B cell (primary cell): ENCODE data around the gene C1orf174. TPM values are rescaled to one million over a fixed set of nuclear protein-coding genes. Genes with fewer than 3 reads are reported as not detected.

Source experiments
- ATAC-seq: fragments of 200-7000 bp; cut with Tn5 transposase; one replicate; pipeline ENCODE4 v1.10.0; 2021; ENCODE audit warnings: low read depth, mild to moderate bottlenecking, moderate number of reproducible peaks, moderate library complexity
- CTCF ChIA-PET: fragments of 350-600 bp; sonication (Branson Sonifier 250); formaldehyde crosslinking; loops from one replicate; lab custom pipeline; 2021; ENCODE audit warnings: antibody characterized with exemption, inconsistent platforms; lab: Charles Lee
- POLR2A ChIA-PET: fragments of 350-600 bp; sonication (Branson Sonifier 250); formaldehyde crosslinking; loops from one replicate; lab custom pipeline; 2021; ENCODE audit warnings: antibody characterized with exemption; lab: Charles Lee
- DNase-seq: peaks from one replicate; pipeline ENCODE4 v3.0.0; 2013
- H2AFZ ChIP-seq: 2 replicates; pipeline ENCODE4 v1.6.1; 2012; ENCODE audit warnings: mild to moderate bottlenecking, low read depth, low read length; ENCODE audit not compliant: insufficient read depth, poor library complexity, severe bottlenecking
- H3K27ac ChIP-seq, 2 donors: 1 replicate in 1 of 2; 2 replicates in 1 of 2; pipeline ENCODE4 v1.5.1; 2012 to 2013; ENCODE audit warnings: low read length in 2 of 2, mild to moderate bottlenecking in 2 of 2, moderate library complexity in 1 of 2
- H3K27me3 ChIP-seq, 4 experiments: fragments of 200-600 bp in 1 of 4; sonication (generic) in 1 of 4; replicated peaks in 1 of 4; 1 replicate in 2 of 4; 2 replicates in 2 of 4; pipeline versions ENCODE4 v1.6.1 to v1.7.0; 2013 to 2016; ENCODE audit warnings: low read length in 3 of 4, mild to moderate bottlenecking in 2 of 4, mixed read lengths in 1 of 4, moderate library complexity in 1 of 4; ENCODE audit not compliant: insufficient read depth in 4 of 4, control insufficient read depth in 3 of 4; ENCODE audit errors: control extremely low read depth in 1 of 4
- H3K36me3 ChIP-seq, 2 experiments: replicated peaks in 1 of 2; 1 replicate in 1 of 2; 2 replicates in 1 of 2; pipeline versions ENCODE4 v1.6.1 to v1.7.1; 2013; ENCODE audit warnings: low read length in 1 of 2; ENCODE audit not compliant: insufficient read depth in 2 of 2, control insufficient read depth in 1 of 2; ENCODE audit errors: control extremely low read depth in 1 of 2, extremely low read depth in 1 of 2
- H3K4me1 ChIP-seq, 2 donors: fragments of 200-600 bp in 1 of 2; sonication (generic) in 1 of 2; 1 replicate in 1 of 2; 2 replicates in 1 of 2; pipeline versions ENCODE4 v1.5.1 to v1.6.1; 2013 to 2017; ENCODE audit warnings: low read length in 2 of 2; ENCODE audit not compliant: control insufficient read depth in 2 of 2, insufficient read depth in 2 of 2
- H3K4me2 ChIP-seq: replicated peaks from 2 replicates; pipeline ENCODE3; 2012; ENCODE audit warnings: mild to moderate bottlenecking, low read depth, low read length; ENCODE audit not compliant: poor library complexity, severe bottlenecking
- H3K4me3 ChIP-seq, 5 experiments: fragments of 200-600 bp in 1 of 5; sonication (generic) in 1 of 5; 1 replicate in 3 of 5; 2 replicates in 2 of 5; pipeline versions ENCODE4 v1.5.1 to v1.7.0; 2011 to 2016; ENCODE audit warnings: low read length in 4 of 5, mild to moderate bottlenecking in 4 of 5, low read depth in 2 of 5, control low read depth in 1 of 5, moderate library complexity in 1 of 5; ENCODE audit not compliant: insufficient read depth in 1 of 5; ENCODE audit errors: control extremely low read depth in 1 of 5, extremely low read depth in 1 of 5
- H3K79me2 ChIP-seq: fragments of 200-600 bp; sonication (generic); one replicate; pipeline ENCODE4 v1.6.0; 2016; ENCODE audit warnings: low read length; ENCODE audit not compliant: control insufficient read depth, insufficient read depth
- H3K9ac ChIP-seq: fragments of 200-600 bp; sonication (generic); 2 replicates; pipeline ENCODE4 v1.6.1; 2017; ENCODE audit warnings: mild to moderate bottlenecking, low read length, moderate library complexity
- H3K9me3 ChIP-seq, 3 donors: one replicate each; pipeline versions ENCODE4 v1.6.1 to v1.7.1; 2013; ENCODE audit warnings: low read length in 2 of 3; ENCODE audit not compliant: control insufficient read depth in 2 of 3, insufficient read depth in 1 of 3; ENCODE audit errors: control extremely low read depth in 1 of 3
- H4K20me1 ChIP-seq: 2 replicates; pipeline ENCODE4 v1.6.0; 2012; ENCODE audit warnings: mild to moderate bottlenecking, low read length; ENCODE audit not compliant: insufficient read depth, control insufficient read depth, poor library complexity, severe bottlenecking
- H3K27ac Mint-ChIP-seq: one replicate; pipeline ENCODE4 v1.8.0; 2021; ENCODE audit warnings: mixed read lengths
- H3K27me3 Mint-ChIP-seq: one replicate; pipeline ENCODE4 v1.8.0; 2021; ENCODE audit warnings: mixed read lengths
- H3K4me1 Mint-ChIP-seq: one replicate; pipeline ENCODE4 v1.8.0; 2021; ENCODE audit warnings: mixed read lengths
- H3K4me3 Mint-ChIP-seq: one replicate; pipeline ENCODE4 v1.8.0; 2021; ENCODE audit warnings: mixed read lengths
- H3K9me3 Mint-ChIP-seq: one replicate; pipeline ENCODE4 v1.8.0; 2022; ENCODE audit warnings: mixed read lengths; ENCODE audit not compliant: insufficient read depth
- EZH2 ChIP-seq: IDR thresholded peaks from 2 replicates; pipeline ENCODE4 v1.6.1; 2012; ENCODE audit warnings: borderline replicate concordance, low read depth, mild to moderate bottlenecking, moderate library complexity, low read length; ENCODE audit not compliant: insufficient read depth, poor library complexity, severe bottlenecking
- WGBS: methylation state at CpG from one replicate; pipeline ENCODE4 v1.1.5; 2013; ENCODE audit warnings: missing lambda C conversion rate; ENCODE audit not compliant: insufficient coverage; 5-methylcytosine and 5-hydroxymethylcytosine counted together
- intact Hi-C: fragments of 100-400 bp; cut with micrococcal nuclease; formaldehyde crosslinking; loops from one replicate; pipeline ENCODE4 v1.10.0; 2022
- polyA plus RNA-seq: library from polyadenylated mRNA; depleted of rRNA; stranded (reverse); fragments of >200 nt; gene quantifications from 2 replicates; pipeline ENCODE4 v1.2.3, GENCODE V29; 2012
- total RNA-seq, 2 donors: library from RNA; stranded (reverse); fragments of 120-200 nt in 1 of 2; gene quantifications; 1 replicate in 1 of 2; 2 replicates in 1 of 2; pipeline versions ENCODE4 v1.2.3 to v1.2.4, GENCODE V29; 2013 to 2022
- TF ChIP-seq, protein P1 (sequence below): fragments of 200-600 bp; IDR thresholded peaks from one replicate; pipeline ENCODE4 v1.8.0; 2022; ENCODE audit warnings: antibody characterized with exemption, mild to moderate bottlenecking

Gene C1orf174
- total and polyA plus RNA-seq, 2 donors (not counting 1 experiment from before 2014, with no cell fraction given): 33.2 to 49.8 TPM

- Mint-ChIP-seq H3K4me1 (no peaks in the 10 kb centered on the region), H3K27ac (no peak overlapping the region), H3K4me3 (no peak overlapping the region), H3K27me3 (no peaks in the 10 kb centered on the region), H3K9me3 (peaks cover 2% of the 10 kb centered on the region)
- 82% methylated on average over 8 of the region's 8 CpGs for WGBS
- Histone ChIP-seq H3K9me3 (no peaks in the 10 kb centered on the region), H3K79me2 (no peaks in the 10 kb centered on the region), H3K4me3 (no peak overlapping the region), H4K20me1 (no peaks in the 10 kb centered on the region), H3K36me3 (no peaks in the 10 kb centered on the region), H3K4me1 (no peaks in the 10 kb centered on the region), H2AFZ (no peak overlapping the region), H3K9ac (no peak overlapping the region), H3K27ac (no peak overlapping the region), H3K4me2 (no peak overlapping the region), H3K27me3 (no peaks in the 10 kb centered on the region)
- TF ChIP-seq, protein P1, sequence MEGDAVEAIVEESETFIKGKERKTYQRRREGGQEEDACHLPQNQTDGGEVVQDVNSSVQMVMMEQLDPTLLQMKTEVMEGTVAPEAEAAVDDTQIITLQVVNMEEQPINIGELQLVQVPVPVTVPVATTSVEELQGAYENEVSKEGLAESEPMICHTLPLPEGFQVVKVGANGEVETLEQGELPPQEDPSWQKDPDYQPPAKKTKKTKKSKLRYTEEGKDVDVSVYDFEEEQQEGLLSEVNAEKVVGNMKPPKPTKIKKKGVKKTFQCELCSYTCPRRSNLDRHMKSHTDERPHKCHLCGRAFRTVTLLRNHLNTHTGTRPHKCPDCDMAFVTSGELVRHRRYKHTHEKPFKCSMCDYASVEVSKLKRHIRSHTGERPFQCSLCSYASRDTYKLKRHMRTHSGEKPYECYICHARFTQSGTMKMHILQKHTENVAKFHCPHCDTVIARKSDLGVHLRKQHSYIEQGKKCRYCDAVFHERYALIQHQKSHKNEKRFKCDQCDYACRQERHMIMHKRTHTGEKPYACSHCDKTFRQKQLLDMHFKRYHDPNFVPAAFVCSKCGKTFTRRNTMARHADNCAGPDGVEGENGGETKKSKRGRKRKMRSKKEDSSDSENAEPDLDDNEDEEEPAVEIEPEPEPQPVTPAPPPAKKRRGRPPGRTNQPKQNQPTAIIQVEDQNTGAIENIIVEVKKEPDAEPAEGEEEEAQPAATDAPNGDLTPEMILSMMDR: no peak
- TF ChIP-seq EZH2: no peak
- intact Hi-C loops: no loop called here
- ATAC-seq: no peak
- POLR2A ChIA-PET: interaction anchor here (0.6 kb wide), 1 partner anchor 75 kb away, joined by 3 read pairs; no protein-coding TSS in a partner anchor
- CTCF ChIA-PET: no interaction called here
- no peak for DNase-seq
These were observed 17.7 kb upstream of the C1orf174 start for GRCh38 chr1:3917761-3918160.

DNA sequence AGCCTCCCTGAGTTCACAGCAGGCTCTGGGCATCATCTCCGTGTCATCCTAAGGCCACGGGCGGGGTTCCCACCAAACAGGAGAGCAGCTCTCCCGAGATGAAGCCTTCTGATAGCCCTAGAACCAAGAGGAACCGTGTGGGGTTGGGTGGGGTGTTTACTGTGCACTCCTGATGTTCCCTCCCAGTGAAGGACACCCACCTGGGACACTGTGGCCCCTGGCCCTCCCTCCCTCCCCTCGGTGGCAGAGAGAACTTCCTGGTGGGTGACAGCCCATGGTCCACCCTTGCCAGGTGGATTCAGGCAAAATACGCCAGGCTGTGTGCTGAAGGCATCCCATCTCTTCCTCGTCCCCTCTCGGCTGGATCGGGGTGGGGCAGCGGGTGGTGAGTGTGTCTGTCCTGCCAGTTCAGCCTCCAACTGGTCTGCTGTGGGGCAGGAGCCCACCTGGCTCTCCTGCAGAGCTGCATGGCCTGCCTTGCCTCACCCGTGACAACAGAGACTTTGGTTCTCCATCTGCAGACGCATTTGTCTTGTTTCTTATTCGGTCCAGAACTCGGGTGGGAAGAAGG, 15.6 kb upstream of the C1orf174 start:
- H3K79me2 ChIP-seq: no peaks in the 10 kb centered on the region
- no peak overlapping the region for H3K4me3 ChIP-seq
- WGBS: 93% methylated on average over 10 of the region's 15 CpGs
- no peaks in the 10 kb centered on the region for H3K9me3 ChIP-seq
- peaks cover 0 to 6% (median 0%) of the 10 kb centered on the region in 4 experiments for H3K27me3 ChIP-seq
- H3K4me1 ChIP-seq: peaks cover 4 to 7% of the 10 kb centered on the region in 2 donors
- intact Hi-C loops: no loop called here
- no peak overlapping the region for H3K9ac ChIP-seq
- ATAC-seq (no peak), DNase-seq (no peak)
- no peaks in the 10 kb centered on the region for H3K36me3 ChIP-seq
- POLR2A ChIA-PET: no interaction called here
- H4K20me1 ChIP-seq: no peaks in the 10 kb centered on the region
- no peak overlapping the region for H2AFZ ChIP-seq
- Mint-ChIP-seq H3K27ac (peak overlapping the region; percentile 10), H3K4me3 (no peak overlapping the region), H3K9me3 (peaks cover 2% of the 10 kb centered on the region), H3K4me1 (peaks cover 9% of the 10 kb centered on the region), H3K27me3 (no peaks in the 10 kb centered on the region)
- CTCF ChIA-PET: interaction anchor here (1.0 kb wide), 1 partner anchor 310 kb away, joined by 3 read pairs; no protein-coding TSS in a partner anchor
- TF ChIP-seq, protein P1: no peak
- no peak for TF ChIP-seq EZH2
- no peak overlapping the region for H3K27ac ChIP-seq
- H3K4me2 ChIP-seq: no peak overlapping the region
